OCI-LY7 (cell line): ENCODE measurements around the gene COX8A. TPM values are rescaled to one million over a fixed set of nuclear protein-coding genes. Genes with fewer than 3 reads are reported as not detected.

ENCODE experiments used
- BruUV-seq: library from RNA; stranded (reverse); fragments of 400-500 nt; replicated peaks from 2 replicates; lab custom pipeline; 2021; lab: Mats Ljungman, UMichigan
- CTCF ChIA-PET: fragments of 300-600 bp; sonication (Branson Sonifier 250); formaldehyde crosslinking; loops from one replicate; lab custom pipeline; 2022; ENCODE audit warnings: antibody characterized with exemption; ENCODE audit not compliant: unreplicated experiment; lab: Charles Lee
- POLR2A ChIA-PET: fragments of 300-600 bp; sonication (Branson Sonifier 250); formaldehyde crosslinking; loops from one replicate; lab custom pipeline; 2022; ENCODE audit warnings: antibody characterized with exemption; lab: Charles Lee
- DNase-seq: peaks from one replicate; pipeline ENCODE4 v3.0.0-alpha.2; 2015; ENCODE audit warnings: low spot score
- H2AFZ ChIP-seq: fragments of 200-600 bp; sonication (generic), shearing (Covaris generic); 2 replicates; pipeline ENCODE4 v1.6.1; 2014; ENCODE audit warnings: mild to moderate bottlenecking, antibody characterized with exemption, low read length, moderate library complexity
- H3K27ac ChIP-seq: fragments of 200-600 bp; sonication (generic); 2 replicates; pipeline ENCODE4 v1.5.1; 2014; ENCODE audit warnings: mixed run types, low read depth, mild to moderate bottlenecking, moderate library complexity, low read length, inconsistent platforms; ENCODE audit not compliant: poor library complexity, severe bottlenecking
- H3K36me3 ChIP-seq: fragments of 200-600 bp; sonication (generic); 2 replicates; pipeline ENCODE4 v1.6.1; 2014; ENCODE audit warnings: mild to moderate bottlenecking, antibody characterized with exemption, low read length, moderate library complexity, mixed read lengths; ENCODE audit not compliant: insufficient read depth
- H3K4me1 ChIP-seq: fragments of 200-600 bp; sonication (generic); 2 replicates; pipeline ENCODE4 v1.5.1; 2014; ENCODE audit warnings: mild to moderate bottlenecking, low read length; ENCODE audit not compliant: insufficient read depth, poor library complexity, severe bottlenecking
- H3K4me2 ChIP-seq: fragments of 200-600 bp; sonication (generic); 2 replicates; pipeline ENCODE4 v1.6.1; 2014; ENCODE audit warnings: mild to moderate bottlenecking, low read length
- H3K4me3 ChIP-seq: fragments of 200-600 bp; sonication (generic); 2 replicates; pipeline ENCODE4 v1.5.1; 2014; ENCODE audit warnings: mild to moderate bottlenecking, low read depth, low read length; ENCODE audit not compliant: poor library complexity, severe bottlenecking
- H3K79me2 ChIP-seq: fragments of 200-600 bp; sonication (generic); 2 replicates; pipeline ENCODE4 v1.6.1; 2016; ENCODE audit warnings: low read depth, mild to moderate bottlenecking, low read length, moderate library complexity, mixed read lengths; ENCODE audit not compliant: insufficient read depth
- H3K9me2 ChIP-seq: fragments of 200-600 bp; sonication (generic); 2 replicates; pipeline ENCODE4 v1.6.1; 2016; ENCODE audit warnings: mild to moderate bottlenecking, low read length, mixed read lengths; ENCODE audit not compliant: insufficient read depth
- H3K9me3 ChIP-seq: fragments of 200-600 bp; sonication (generic); 2 replicates; pipeline ENCODE4 v1.6.1; 2014; ENCODE audit warnings: mild to moderate bottlenecking, mixed run types, low read length, mixed read lengths
- H4K20me1 ChIP-seq: fragments of 200-600 bp; sonication (generic); 2 replicates; pipeline ENCODE4 v1.6.1; 2014; ENCODE audit warnings: mild to moderate bottlenecking, antibody characterized with exemption, low read length, moderate library complexity, mixed read lengths; ENCODE audit not compliant: insufficient read depth
- EZH2phosphoT487 ChIP-seq: fragments of 200-600 bp; sonication (generic); IDR thresholded peaks from 2 replicates; pipeline ENCODE4 v1.6.1; 2018; ENCODE audit warnings: low read depth, borderline replicate concordance, mild to moderate bottlenecking, mixed run types, antibody characterized with exemption, low read length, moderate library complexity, mixed read lengths
- intact Hi-C: fragments of 100-400 bp; cut with micrococcal nuclease; formaldehyde crosslinking; loops from one replicate; pipeline ENCODE4 v1.10.0; 2022; ENCODE audit not compliant: unreplicated experiment
- total RNA-seq, 2 experiments: library from RNA; depleted of rRNA in 1 of 2; stranded (reverse); fragments of >200 nt in 1 of 2; shearing (Covaris generic) in 1 of 2; gene quantifications; 2 replicates each; pipeline ENCODE4 v1.2.3, GENCODE V29; 2014 to 2022
- TF ChIP-seq, protein P1 (sequence below): fragments of 200-600 bp; sonication (generic); conservative IDR thresholded peaks from 2 replicates; pipeline ENCODE4 v1.5.1; 2014; ENCODE audit warnings: mild to moderate bottlenecking, antibody characterized with exemption, low read length, moderate library complexity, mixed read lengths

Gene COX8A
- total RNA-seq, 2 experiments from 2014 or later = 373 to 811 TPM

DNA sequence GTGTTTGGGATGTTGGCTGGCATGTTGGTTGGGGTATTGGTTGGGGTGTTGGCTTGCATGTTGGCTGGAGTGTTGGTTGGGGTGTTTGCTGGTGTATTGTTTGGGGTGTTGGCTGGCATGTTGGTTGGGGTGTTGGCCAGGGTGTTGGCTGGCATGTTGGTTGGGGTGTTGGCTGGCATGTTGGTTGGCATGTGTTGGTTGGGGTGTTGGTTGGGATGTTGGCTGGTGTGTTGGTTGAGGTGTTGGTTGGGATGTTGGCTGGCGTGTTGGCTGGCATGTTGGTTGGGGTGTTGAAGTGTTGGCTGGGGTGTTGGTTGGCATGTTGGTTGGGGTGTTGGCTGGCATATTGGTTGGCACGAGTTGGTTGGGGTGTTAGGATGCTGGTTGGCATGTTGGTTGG, 36.4 kb downstream of the COX8A start:
- no peaks in the 10 kb centered on the region for H3K36me3 ChIP-seq
- POLR2A ChIA-PET = no interaction called here
- CTCF ChIA-PET = no interaction called here
- H3K9me3 ChIP-seq = peaks cover 8% of the 10 kb centered on the region; the same call in 1 of the 2 replicates
- intact Hi-C loops = no loop called here
- no peaks in the 10 kb centered on the region for H3K9me2 ChIP-seq
- H3K4me3 ChIP-seq = no peak overlapping the region
- no peak overlapping the region for H3K4me2 ChIP-seq
- no peak overlapping the region for H2AFZ ChIP-seq
- no peak for DNase-seq
- H3K79me2 ChIP-seq = no peaks in the 10 kb centered on the region
- TF ChIP-seq, protein P1, sequence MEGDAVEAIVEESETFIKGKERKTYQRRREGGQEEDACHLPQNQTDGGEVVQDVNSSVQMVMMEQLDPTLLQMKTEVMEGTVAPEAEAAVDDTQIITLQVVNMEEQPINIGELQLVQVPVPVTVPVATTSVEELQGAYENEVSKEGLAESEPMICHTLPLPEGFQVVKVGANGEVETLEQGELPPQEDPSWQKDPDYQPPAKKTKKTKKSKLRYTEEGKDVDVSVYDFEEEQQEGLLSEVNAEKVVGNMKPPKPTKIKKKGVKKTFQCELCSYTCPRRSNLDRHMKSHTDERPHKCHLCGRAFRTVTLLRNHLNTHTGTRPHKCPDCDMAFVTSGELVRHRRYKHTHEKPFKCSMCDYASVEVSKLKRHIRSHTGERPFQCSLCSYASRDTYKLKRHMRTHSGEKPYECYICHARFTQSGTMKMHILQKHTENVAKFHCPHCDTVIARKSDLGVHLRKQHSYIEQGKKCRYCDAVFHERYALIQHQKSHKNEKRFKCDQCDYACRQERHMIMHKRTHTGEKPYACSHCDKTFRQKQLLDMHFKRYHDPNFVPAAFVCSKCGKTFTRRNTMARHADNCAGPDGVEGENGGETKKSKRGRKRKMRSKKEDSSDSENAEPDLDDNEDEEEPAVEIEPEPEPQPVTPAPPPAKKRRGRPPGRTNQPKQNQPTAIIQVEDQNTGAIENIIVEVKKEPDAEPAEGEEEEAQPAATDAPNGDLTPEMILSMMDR = no peak
- no peak for TF ChIP-seq EZH2phosphoT487
- H4K20me1 ChIP-seq = no peaks in the 10 kb centered on the region
- no peak overlapping the region for H3K27ac ChIP-seq
- no peaks in the 10 kb centered on the region for H3K4me1 ChIP-seq
- no TSS peak for BruUV-seq

DNA sequence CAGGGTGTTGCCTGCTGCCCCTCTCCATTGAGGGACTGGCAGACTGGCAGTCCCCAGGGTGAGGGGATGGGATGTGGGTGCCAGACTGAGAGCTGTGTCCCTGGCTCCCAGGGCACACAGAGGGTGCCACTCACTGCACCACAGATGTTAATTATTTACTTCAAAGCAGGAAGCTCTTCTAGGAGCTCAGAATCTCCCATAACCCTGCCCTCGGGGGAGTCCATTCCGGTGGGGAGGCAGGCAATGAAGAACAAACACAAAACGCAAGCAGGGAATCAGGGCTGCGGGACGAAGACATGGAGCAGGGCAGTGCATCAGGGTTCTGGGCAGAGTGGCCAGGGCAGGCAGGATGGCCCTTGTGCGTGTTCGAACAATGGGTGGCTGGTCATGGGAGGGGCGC, 37.0 kb downstream of the COX8A start:
- ChIA-PET POLR2A (no interaction called here), CTCF (no interaction called here)
- TF ChIP-seq EZH2phosphoT487 = no peak
- TF ChIP-seq, protein P1 = no peak
- H3K79me2 ChIP-seq = no peaks in the 10 kb centered on the region
- H4K20me1 ChIP-seq = no peaks in the 10 kb centered on the region
- BruUV-seq = no TSS peak
- no peak overlapping the region for H3K4me3 ChIP-seq
- no peak overlapping the region for H3K27ac ChIP-seq
- DNase-seq = no peak
- H3K9me2 ChIP-seq = no peaks in the 10 kb centered on the region
- peaks cover 8% of the 10 kb centered on the region; the same call in 1 of the 2 replicates for H3K9me3 ChIP-seq
- no peaks in the 10 kb centered on the region for H3K36me3 ChIP-seq
- no peaks in the 10 kb centered on the region for H3K4me1 ChIP-seq
- intact Hi-C loops = no loop called here
- H2AFZ ChIP-seq = no peak overlapping the region
- H3K4me2 ChIP-seq = no peak overlapping the region

DNA sequence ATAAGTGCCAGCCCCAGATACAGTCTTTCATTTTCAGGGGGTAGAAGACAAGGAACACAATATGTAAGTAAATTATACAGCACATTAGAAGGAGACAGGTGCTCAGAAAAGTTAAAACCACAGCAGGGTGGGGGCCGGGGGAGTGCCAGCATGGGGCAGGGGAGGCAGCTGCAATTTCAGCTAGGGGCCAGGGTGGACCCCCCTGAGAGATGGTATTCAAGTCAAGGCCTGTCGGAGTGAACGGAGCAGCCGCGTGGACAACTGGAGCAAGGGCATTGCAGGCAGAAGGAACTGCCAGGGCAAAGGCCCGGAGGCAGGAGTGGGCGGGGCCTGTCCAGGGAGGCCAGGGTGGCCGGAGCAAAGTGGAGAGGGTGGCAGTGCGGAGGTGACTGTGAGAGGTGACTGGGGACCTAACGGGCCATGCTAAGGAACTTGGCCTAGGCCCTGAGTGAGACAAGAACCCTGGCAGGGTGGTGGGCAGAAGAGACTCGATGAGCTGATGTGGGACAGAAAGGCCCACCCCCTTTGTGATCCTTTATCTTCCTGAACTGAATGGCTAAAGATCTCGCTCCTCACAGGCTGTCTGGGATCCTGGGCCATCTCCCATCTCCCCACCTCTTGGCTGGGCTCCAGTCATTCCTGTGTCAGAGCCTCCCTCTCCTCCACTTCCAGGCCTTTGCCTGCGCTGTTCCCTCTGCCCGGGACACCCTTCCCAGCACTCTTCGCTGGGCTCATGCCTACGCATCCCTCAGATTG, 38.9 kb downstream of the COX8A start:
- Histone ChIP-seq H2AFZ (no peak overlapping the region), H3K4me1 (no peaks in the 10 kb centered on the region), H3K4me3 (no peak overlapping the region), H3K9me3 (peaks cover 8% of the 10 kb centered on the region; the same call in 1 of the 2 replicates), H4K20me1 (no peaks in the 10 kb centered on the region), H3K4me2 (no peak overlapping the region), H3K36me3 (no peaks in the 10 kb centered on the region), H3K9me2 (no peaks in the 10 kb centered on the region), H3K79me2 (no peaks in the 10 kb centered on the region), H3K27ac (no peak overlapping the region)
- CTCF ChIA-PET = interaction anchor here (0.6 kb wide), 1 partner anchor 219 kb away, joined by 3 read pairs; no protein-coding TSS in a partner anchor
- DNase-seq = no peak
- TF ChIP-seq, protein P1 = no peak
- TF ChIP-seq EZH2phosphoT487 = no peak
- no TSS peak for BruUV-seq
- intact Hi-C loops = no loop called here
- POLR2A ChIA-PET = interaction anchor here (0.6 kb wide), 1 partner anchor 9 kb away, joined by 9 read pairs; no protein-coding TSS in a partner anchor
